ENCODE data around the gene LAMB4. TPM values are rescaled to one million over a fixed set of nuclear protein-coding genes. Genes with fewer than 3 reads are reported as not detected.

The LAMB4 gene
- polyA plus RNA-seq, 2 of the 4 experiments (the other 2 are of a cell fraction) = 0.13 to 0.19 TPM

DNA sequence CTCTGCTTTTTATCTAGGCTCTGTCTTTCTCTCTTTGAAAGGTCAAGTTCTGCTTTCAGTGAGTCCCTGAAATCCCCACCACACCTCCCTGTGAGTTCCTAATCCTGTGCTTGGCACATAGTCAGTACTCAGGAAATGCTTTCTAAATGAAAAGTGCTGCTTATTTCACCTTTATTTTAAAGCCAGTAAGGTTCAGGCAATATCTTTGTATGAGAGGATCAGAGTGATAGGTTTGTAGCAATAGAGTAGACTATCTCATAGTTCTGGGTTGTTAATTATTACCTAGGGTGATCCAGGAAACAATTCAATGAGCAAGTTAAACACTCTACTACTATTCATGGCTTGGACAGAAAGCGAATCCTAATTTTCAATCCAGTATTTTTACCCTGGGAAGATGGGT is 119.8 kb downstream of the LAMB4 start:
- POLR2A ChIA-PET = no interaction called here
- peak in 1 of 2 experiments; percentile 49 for DNase-seq (ENCODE audit: low read depth in 1 of 2, low spot score in 1 of 2)
- H3K27ac ChIP-seq = peak overlapping the region; percentile 81 to 87
- ATAC-seq = peak; percentile 57 to 66; a peak in 5 of 6 replicates
- peak overlapping the region; percentile 5; the same call in 1 of the 3 replicates for H3K4me3 ChIP-seq
- H3K4me1 ChIP-seq = peaks cover 82% of the 10 kb centered on the region
- no peaks in the 10 kb centered on the region for H3K9me3 ChIP-seq
- peak overlapping the region; percentile 81 for H3K4me2 ChIP-seq
- no peak for FAIRE-seq
- TF ChIP-seq, protein P1, sequence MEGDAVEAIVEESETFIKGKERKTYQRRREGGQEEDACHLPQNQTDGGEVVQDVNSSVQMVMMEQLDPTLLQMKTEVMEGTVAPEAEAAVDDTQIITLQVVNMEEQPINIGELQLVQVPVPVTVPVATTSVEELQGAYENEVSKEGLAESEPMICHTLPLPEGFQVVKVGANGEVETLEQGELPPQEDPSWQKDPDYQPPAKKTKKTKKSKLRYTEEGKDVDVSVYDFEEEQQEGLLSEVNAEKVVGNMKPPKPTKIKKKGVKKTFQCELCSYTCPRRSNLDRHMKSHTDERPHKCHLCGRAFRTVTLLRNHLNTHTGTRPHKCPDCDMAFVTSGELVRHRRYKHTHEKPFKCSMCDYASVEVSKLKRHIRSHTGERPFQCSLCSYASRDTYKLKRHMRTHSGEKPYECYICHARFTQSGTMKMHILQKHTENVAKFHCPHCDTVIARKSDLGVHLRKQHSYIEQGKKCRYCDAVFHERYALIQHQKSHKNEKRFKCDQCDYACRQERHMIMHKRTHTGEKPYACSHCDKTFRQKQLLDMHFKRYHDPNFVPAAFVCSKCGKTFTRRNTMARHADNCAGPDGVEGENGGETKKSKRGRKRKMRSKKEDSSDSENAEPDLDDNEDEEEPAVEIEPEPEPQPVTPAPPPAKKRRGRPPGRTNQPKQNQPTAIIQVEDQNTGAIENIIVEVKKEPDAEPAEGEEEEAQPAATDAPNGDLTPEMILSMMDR (IDR thresholded peaks at IDR 0.05) = no peak
- TF ChIP-seq EHMT2 (IDR thresholded peaks at IDR 0.05; ENCODE audit: low read depth) (no peak), CBX8 (IDR thresholded peaks at IDR 0.05) (no peak), RAD21 (conservative IDR thresholded peaks at IDR 0.05 in 1 of 2, IDR thresholded peaks at IDR 0.05 in 1 of 2) (no peak), HOXB13 (CRISPR knock-in tag; IDR thresholded peaks at IDR 0.05; ENCODE audit: low read depth) (no peak), HEYL (CRISPR knock-in tag; IDR thresholded peaks at IDR 0.05) (no peak), RFX5 (IDR thresholded peaks at IDR 0.05) (no peak), FOXS1 (CRISPR knock-in tag; IDR thresholded peaks at IDR 0.05) (no peak), ZFP36 (IDR thresholded peaks at IDR 0.05; ENCODE audit: borderline replicate concordance, partially characterized antibody) (no peak)
- TF ChIP-seq, protein P2, sequence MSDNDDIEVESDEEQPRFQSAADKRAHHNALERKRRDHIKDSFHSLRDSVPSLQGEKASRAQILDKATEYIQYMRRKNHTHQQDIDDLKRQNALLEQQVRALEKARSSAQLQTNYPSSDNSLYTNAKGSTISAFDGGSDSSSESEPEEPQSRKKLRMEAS (IDR thresholded peaks at IDR 0.05) = no peak
- TF ChIP-seq, protein P3, sequence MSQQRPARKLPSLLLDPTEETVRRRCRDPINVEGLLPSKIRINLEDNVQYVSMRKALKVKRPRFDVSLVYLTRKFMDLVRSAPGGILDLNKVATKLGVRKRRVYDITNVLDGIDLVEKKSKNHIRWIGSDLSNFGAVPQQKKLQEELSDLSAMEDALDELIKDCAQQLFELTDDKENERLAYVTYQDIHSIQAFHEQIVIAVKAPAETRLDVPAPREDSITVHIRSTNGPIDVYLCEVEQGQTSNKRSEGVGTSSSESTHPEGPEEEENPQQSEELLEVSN (IDR thresholded peaks at IDR 0.05; ENCODE audit: borderline replicate concordance, low read depth) = no peak
- WGBS (ENCODE audit: missing lambda C conversion rate) = 4% methylated on average over 1 of the region's 1 CpG
- CTCF ChIA-PET = no interaction called here

DNA sequence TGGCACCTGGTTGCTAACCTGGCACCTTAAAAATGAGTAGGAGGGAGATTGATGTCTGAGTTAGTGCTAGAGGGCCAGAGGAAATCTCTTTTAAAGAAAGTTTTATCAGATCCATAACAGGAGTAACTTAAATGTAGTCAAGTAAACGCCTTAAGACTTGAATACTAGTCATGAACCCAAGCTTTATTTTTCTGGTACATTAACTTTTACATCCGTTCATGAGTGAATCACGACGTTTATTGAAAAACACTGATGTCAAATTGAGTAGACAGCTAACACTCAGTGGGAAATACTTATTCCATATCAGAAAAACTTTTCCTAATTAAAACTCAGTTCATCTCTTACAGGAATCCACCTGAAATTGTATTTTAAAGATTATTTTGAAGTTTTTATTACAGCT is 120.3 kb downstream of the LAMB4 start:
- ATAC-seq (no peak), FAIRE-seq (no peak), DNase-seq (ENCODE audit: low read depth in 1 of 2, low spot score in 1 of 2) (no peak)
- H3K27ac ChIP-seq = peak overlapping the region; percentile 81 to 87
- 78% methylated on average over 4 of the region's 4 CpGs for WGBS (ENCODE audit: missing lambda C conversion rate)
- POLR2A ChIA-PET = no interaction called here
- no peak overlapping the region for H3K4me3 ChIP-seq
- H3K9me3 ChIP-seq = no peaks in the 10 kb centered on the region
- TF ChIP-seq POLR2A (IDR thresholded peaks at IDR 0.05; ENCODE audit: low read length) (no peak), CEBPB (IDR thresholded peaks at IDR 0.05) (no peak), MAZ (IDR thresholded peaks at IDR 0.05; ENCODE audit: borderline replicate concordance, low read depth, low read length) (no peak), CHD4 (IDR thresholded peaks at IDR 0.05; ENCODE audit: borderline replicate concordance) (no peak), EP300 (IDR thresholded peaks at IDR 0.05) (no peak), FOXS1 (CRISPR knock-in tag; IDR thresholded peaks at IDR 0.05) (no peak), EHMT2 (IDR thresholded peaks at IDR 0.05; ENCODE audit: low read depth) (no peak), HOXA7 (CRISPR knock-in tag; IDR thresholded peaks at IDR 0.05) (no peak), ZNF302 (CRISPR knock-in tag; IDR thresholded peaks at IDR 0.05) (no peak), HOXB13 (CRISPR knock-in tag; IDR thresholded peaks at IDR 0.05; ENCODE audit: low read depth) (no peak), SMC3 (IDR thresholded peaks at IDR 0.05) (no peak), TP53 (CRISPR knock-in tag; IDR thresholded peaks at IDR 0.05) (no peak), CBX2 (IDR thresholded peaks at IDR 0.05; ENCODE audit: borderline replicate concordance, low read depth) (no peak)
- TF ChIP-seq, protein P4, sequence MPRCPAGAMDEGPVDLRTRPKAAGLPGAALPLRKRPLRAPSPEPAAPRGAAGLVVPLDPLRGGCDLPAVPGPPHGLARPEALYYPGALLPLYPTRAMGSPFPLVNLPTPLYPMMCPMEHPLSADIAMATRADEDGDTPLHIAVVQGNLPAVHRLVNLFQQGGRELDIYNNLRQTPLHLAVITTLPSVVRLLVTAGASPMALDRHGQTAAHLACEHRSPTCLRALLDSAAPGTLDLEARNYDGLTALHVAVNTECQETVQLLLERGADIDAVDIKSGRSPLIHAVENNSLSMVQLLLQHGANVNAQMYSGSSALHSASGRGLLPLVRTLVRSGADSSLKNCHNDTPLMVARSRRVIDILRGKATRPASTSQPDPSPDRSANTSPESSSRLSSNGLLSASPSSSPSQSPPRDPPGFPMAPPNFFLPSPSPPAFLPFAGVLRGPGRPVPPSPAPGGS (IDR thresholded peaks at IDR 0.05) = no peak
- TF ChIP-seq, protein P5, sequence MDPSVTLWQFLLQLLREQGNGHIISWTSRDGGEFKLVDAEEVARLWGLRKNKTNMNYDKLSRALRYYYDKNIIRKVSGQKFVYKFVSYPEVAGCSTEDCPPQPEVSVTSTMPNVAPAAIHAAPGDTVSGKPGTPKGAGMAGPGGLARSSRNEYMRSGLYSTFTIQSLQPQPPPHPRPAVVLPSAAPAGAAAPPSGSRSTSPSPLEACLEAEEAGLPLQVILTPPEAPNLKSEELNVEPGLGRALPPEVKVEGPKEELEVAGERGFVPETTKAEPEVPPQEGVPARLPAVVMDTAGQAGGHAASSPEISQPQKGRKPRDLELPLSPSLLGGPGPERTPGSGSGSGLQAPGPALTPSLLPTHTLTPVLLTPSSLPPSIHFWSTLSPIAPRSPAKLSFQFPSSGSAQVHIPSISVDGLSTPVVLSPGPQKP (IDR thresholded peaks at IDR 0.05; ENCODE audit: low read depth, low read length) = no peak
- TF ChIP-seq, protein P6, sequence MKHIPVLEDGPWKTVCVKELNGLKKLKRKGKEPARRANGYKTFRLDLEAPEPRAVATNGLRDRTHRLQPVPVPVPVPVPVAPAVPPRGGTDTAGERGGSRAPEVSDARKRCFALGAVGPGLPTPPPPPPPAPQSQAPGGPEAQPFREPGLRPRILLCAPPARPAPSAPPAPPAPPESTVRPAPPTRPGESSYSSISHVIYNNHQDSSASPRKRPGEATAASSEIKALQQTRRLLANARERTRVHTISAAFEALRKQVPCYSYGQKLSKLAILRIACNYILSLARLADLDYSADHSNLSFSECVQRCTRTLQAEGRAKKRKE (CRISPR knock-in tag; IDR thresholded peaks at IDR 0.05; ENCODE audit: low read depth) = no peak
- H3K4me2 ChIP-seq = peak overlapping the region; percentile 81
- CTCF ChIA-PET = no interaction called here
- H3K4me1 ChIP-seq = peaks cover 84% of the 10 kb centered on the region

Data from A549 (cell line).